Keratinocyte (primary cell): Measurements from ENCODE around the gene LRRC4C. TPM values are rescaled to one million over a fixed set of nuclear protein-coding genes. Genes with fewer than 3 reads are reported as not detected.

Source experiments
- DNase-seq: peaks from one replicate; pipeline ENCODE4 v3.0.0-alpha.2; 2011; ENCODE audit warnings: low read depth, missing footprints, low spot score
- FAIRE-seq: peaks from 2 replicates; lab custom pipeline; 2011; peaks lifted over from hg19 to GRCh38; lab: Jason Lieb, UNC
- H2AFZ ChIP-seq: 2 replicates; pipeline ENCODE4 v1.6.0; 2012; ENCODE audit warnings: low read length, control low read depth, inconsistent platforms; ENCODE audit not compliant: control insufficient read depth
- H3K27ac ChIP-seq: 2 replicates; pipeline ENCODE4 v1.5.1; 2011; ENCODE audit warnings: low read length; ENCODE audit not compliant: control insufficient read depth, insufficient read depth
- H3K27me3 ChIP-seq: 3 replicates; pipeline ENCODE4 v1.6.0; 2011; ENCODE audit warnings: low read length; ENCODE audit not compliant: control insufficient read depth, insufficient read depth; ENCODE audit errors: extremely low read depth
- H3K36me3 ChIP-seq, 2 experiments: 2 replicates in 1 of 2; 3 replicates in 1 of 2; pipeline ENCODE4 v1.5.1; 2011; ENCODE audit warnings: low read length in 2 of 2, mild to moderate bottlenecking in 1 of 2; ENCODE audit not compliant: control insufficient read depth in 2 of 2, insufficient read depth in 2 of 2; ENCODE audit errors: extremely low read depth in 1 of 2
- H3K4me1 ChIP-seq: 3 replicates; pipeline ENCODE4 v1.5.1; 2011; ENCODE audit warnings: low read length; ENCODE audit not compliant: control insufficient read depth, insufficient read depth; ENCODE audit errors: extremely low read depth
- H3K4me2 ChIP-seq: 3 replicates; pipeline ENCODE4 v1.6.0; 2011; ENCODE audit warnings: low read depth, low read length; ENCODE audit not compliant: control insufficient read depth, insufficient read depth; ENCODE audit errors: extremely low read depth
- H3K4me3 ChIP-seq, 3 experiments: fragments of 200-600 bp in 1 of 3; sonication (generic) in 1 of 3; 2 replicates in 2 of 3; 3 replicates in 1 of 3; pipeline ENCODE4 v1.5.1; 2011 to 2016; ENCODE audit warnings: low read length in 3 of 3, mild to moderate bottlenecking in 3 of 3, control low read depth in 2 of 3, inconsistent platforms in 1 of 3, low read depth in 1 of 3, mixed read lengths in 1 of 3, mixed run types in 1 of 3, moderate library complexity in 1 of 3; ENCODE audit not compliant: control insufficient read depth in 2 of 3, insufficient read depth in 2 of 3; ENCODE audit errors: extremely low read depth in 1 of 3
- H3K79me2 ChIP-seq: 2 replicates; pipeline ENCODE4 v1.6.0; 2012; ENCODE audit warnings: low read length; ENCODE audit not compliant: control insufficient read depth, insufficient read depth
- H3K9ac ChIP-seq: 3 replicates; pipeline ENCODE4 v1.6.0; 2011; ENCODE audit warnings: low read length; ENCODE audit not compliant: control insufficient read depth, insufficient read depth; ENCODE audit errors: extremely low read depth
- H3K9me1 ChIP-seq: 3 replicates; pipeline ENCODE4 v1.6.0; 2011; ENCODE audit warnings: low read length; ENCODE audit not compliant: control insufficient read depth, insufficient read depth; ENCODE audit errors: extremely low read depth
- H3K9me3 ChIP-seq: 2 replicates; pipeline ENCODE4 v1.5.1; 2012; ENCODE audit warnings: low read depth, low read length; ENCODE audit not compliant: control insufficient read depth
- H4K20me1 ChIP-seq: 3 replicates; pipeline ENCODE4 v1.6.0; 2011; ENCODE audit warnings: low read length; ENCODE audit not compliant: control insufficient read depth, insufficient read depth; ENCODE audit errors: extremely low read depth
- EZH2 ChIP-seq: IDR thresholded peaks from one replicate; pipeline ENCODE4 v1.6.1; 2012; ENCODE audit warnings: inconsistent platforms, mild to moderate bottlenecking, low read length, moderate library complexity
- dilution Hi-C: fragments of 300-500 bp; cut with MboI; formaldehyde crosslinking; loops from one replicate; pipeline ENCODE4 v1.7.0; 2020; ENCODE audit warnings: low sequenced_read_pairs; ENCODE audit not compliant: extremely low pct_ligation_motif_present
- polyA plus RNA-seq, 5 experiments: library from polyadenylated mRNA; depleted of rRNA in 3 of 5; stranded (reverse) in 3 of 5; stranded (forward) in 1 of 5; unstranded in 1 of 5; fragments of >200 nt; gene quantifications; 1 replicate in 1 of 5; 2 replicates in 3 of 5; 3 replicates in 1 of 5; pipeline versions ENCODE4 v1.2.1 to v1.2.3, GENCODE V29; 2011 to 2012; ENCODE audit warnings: missing spikeins in 2 of 5, low read depth in 1 of 5, low replicate concordance in 1 of 5
- TF ChIP-seq, protein P1 (sequence below), 3 experiments: IDR thresholded peaks in 1 of 3; conservative IDR thresholded peaks in 1 of 3; optimal IDR thresholded peaks in 1 of 3; 2 replicates in 2 of 3; 3 replicates in 1 of 3; pipeline versions ENCODE3 to v1.5.1; 2011; ENCODE audit warnings: low read length in 3 of 3, mild to moderate bottlenecking in 3 of 3, moderate library complexity in 2 of 3, control low read depth in 1 of 3, inconsistent platforms in 1 of 3; ENCODE audit not compliant: insufficient read depth in 2 of 3; ENCODE audit errors: extremely low read depth in 1 of 3

Gene LRRC4C
- polyA plus RNA-seq, 1 donor (not counting 4 experiments of a cell fraction or from before 2014, with no cell fraction given), result not detected

GRCh38 chr11:41118521-41118920 is 340.9 kb downstream of the LRRC4C start:
- no peak for DNase-seq
- FAIRE-seq, result no peak
- H4K20me1 ChIP-seq, result no peaks in the 10 kb centered on the region
- H3K4me3 ChIP-seq, result no peak overlapping the region
- H3K4me2 ChIP-seq, result no peak overlapping the region
- H3K9me3 ChIP-seq, result no peaks in the 10 kb centered on the region
- TF ChIP-seq EZH2, result no peak
- H3K79me2 ChIP-seq, result no peaks in the 10 kb centered on the region
- no peak overlapping the region for H3K27ac ChIP-seq
- no peak overlapping the region for H2AFZ ChIP-seq
- H3K9me1 ChIP-seq, result no peaks in the 10 kb centered on the region
- dilution Hi-C loops, result no loop called here
- no peaks in the 10 kb centered on the region for H3K4me1 ChIP-seq
- H3K36me3 ChIP-seq, result no peaks in the 10 kb centered on the region
- H3K9ac ChIP-seq, result no peak overlapping the region
- no peaks in the 10 kb centered on the region for H3K27me3 ChIP-seq

DNA sequence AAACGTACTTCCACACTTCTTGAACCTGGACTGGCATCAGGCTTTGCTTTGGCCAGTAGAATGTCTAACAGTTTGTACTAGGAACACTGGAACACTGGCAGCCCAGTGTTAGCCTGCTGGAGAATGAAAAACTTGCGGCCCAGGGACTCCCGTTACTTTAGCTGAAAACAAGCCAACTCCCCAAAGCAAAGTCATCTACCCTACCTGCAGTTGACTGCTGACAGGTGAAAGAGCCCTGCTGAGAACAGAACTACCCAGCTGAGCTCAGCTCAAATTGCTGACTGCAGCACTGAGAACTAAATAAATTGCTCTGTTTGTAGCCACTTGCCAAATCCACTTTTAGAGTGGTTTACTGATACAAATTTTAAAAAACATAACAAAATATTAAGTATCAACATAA is 342.5 kb downstream of the LRRC4C start:
- no peak overlapping the region for H3K4me2 ChIP-seq
- no peak overlapping the region for H2AFZ ChIP-seq
- no peaks in the 10 kb centered on the region for H3K9me1 ChIP-seq
- H3K4me3 ChIP-seq, result no peak overlapping the region
- H3K4me1 ChIP-seq, result no peaks in the 10 kb centered on the region
- H3K79me2 ChIP-seq, result no peaks in the 10 kb centered on the region
- H3K27ac ChIP-seq, result no peak overlapping the region
- no peaks in the 10 kb centered on the region for H4K20me1 ChIP-seq
- no peaks in the 10 kb centered on the region for H3K27me3 ChIP-seq
- dilution Hi-C loops, result no loop called here
- TF ChIP-seq EZH2, result no peak
- TF ChIP-seq, protein P1, sequence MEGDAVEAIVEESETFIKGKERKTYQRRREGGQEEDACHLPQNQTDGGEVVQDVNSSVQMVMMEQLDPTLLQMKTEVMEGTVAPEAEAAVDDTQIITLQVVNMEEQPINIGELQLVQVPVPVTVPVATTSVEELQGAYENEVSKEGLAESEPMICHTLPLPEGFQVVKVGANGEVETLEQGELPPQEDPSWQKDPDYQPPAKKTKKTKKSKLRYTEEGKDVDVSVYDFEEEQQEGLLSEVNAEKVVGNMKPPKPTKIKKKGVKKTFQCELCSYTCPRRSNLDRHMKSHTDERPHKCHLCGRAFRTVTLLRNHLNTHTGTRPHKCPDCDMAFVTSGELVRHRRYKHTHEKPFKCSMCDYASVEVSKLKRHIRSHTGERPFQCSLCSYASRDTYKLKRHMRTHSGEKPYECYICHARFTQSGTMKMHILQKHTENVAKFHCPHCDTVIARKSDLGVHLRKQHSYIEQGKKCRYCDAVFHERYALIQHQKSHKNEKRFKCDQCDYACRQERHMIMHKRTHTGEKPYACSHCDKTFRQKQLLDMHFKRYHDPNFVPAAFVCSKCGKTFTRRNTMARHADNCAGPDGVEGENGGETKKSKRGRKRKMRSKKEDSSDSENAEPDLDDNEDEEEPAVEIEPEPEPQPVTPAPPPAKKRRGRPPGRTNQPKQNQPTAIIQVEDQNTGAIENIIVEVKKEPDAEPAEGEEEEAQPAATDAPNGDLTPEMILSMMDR (optimal IDR thresholded peaks at IDR 0.05 in 1 of 3, IDR thresholded peaks at IDR 0.05 in 1 of 3, conservative IDR thresholded peaks at IDR 0.05 in 1 of 3; ENCODE audit: extremely low read depth in 1 of 3, insufficient read depth in 2 of 3, low read length in 3 of 3), result no peak
- no peak overlapping the region for H3K9ac ChIP-seq
- H3K9me3 ChIP-seq, result no peaks in the 10 kb centered on the region
- FAIRE-seq (no peak), DNase-seq (no peak)
- no peaks in the 10 kb centered on the region for H3K36me3 ChIP-seq

GRCh38 chr11:41115066-41115465 is 344.4 kb downstream of the LRRC4C start:
- no peak for FAIRE-seq

More at GRCh38 chr11:41115066-41115465, 344.4 kb downstream of the LRRC4C start:
- Histone ChIP-seq H3K9me1 (no peaks in the 10 kb centered on the region), H3K4me2 (no peak overlapping the region), H3K36me3 (no peaks in the 10 kb centered on the region), H3K27me3 (no peaks in the 10 kb centered on the region), H4K20me1 (no peaks in the 10 kb centered on the region), H3K4me1 (no peaks in the 10 kb centered on the region), H3K4me3 (no peak overlapping the region), H3K9ac (no peak overlapping the region), H3K9me3 (no peaks in the 10 kb centered on the region), H2AFZ (no peak overlapping the region), H3K27ac (no peak overlapping the region), H3K79me2 (no peaks in the 10 kb centered on the region)
- DNase-seq, result no peak
- TF ChIP-seq, protein P1 (optimal IDR thresholded peaks at IDR 0.05 in 1 of 3, IDR thresholded peaks at IDR 0.05 in 1 of 3, conservative IDR thresholded peaks at IDR 0.05 in 1 of 3; ENCODE audit: extremely low read depth in 1 of 3, insufficient read depth in 2 of 3, low read length in 3 of 3), result no peak
- no peak for TF ChIP-seq EZH2
- dilution Hi-C loops, result no loop called here
